HG03196 (cell line): ENCODE results near the gene TBCC.
"Not testable (repeated sequence)": the region's sequence is repeated elsewhere in the genome, so short reads cannot be mapped to it uniquely, and the experiment has no call there.

ENCODE experiments used
- ATAC-seq: cut with Tn5 transposase; IDR thresholded peaks from one replicate; pipeline ENCODE4 v1.9.1; 2021; ENCODE audit not compliant: unreplicated experiment

The TBCC gene

DNA sequence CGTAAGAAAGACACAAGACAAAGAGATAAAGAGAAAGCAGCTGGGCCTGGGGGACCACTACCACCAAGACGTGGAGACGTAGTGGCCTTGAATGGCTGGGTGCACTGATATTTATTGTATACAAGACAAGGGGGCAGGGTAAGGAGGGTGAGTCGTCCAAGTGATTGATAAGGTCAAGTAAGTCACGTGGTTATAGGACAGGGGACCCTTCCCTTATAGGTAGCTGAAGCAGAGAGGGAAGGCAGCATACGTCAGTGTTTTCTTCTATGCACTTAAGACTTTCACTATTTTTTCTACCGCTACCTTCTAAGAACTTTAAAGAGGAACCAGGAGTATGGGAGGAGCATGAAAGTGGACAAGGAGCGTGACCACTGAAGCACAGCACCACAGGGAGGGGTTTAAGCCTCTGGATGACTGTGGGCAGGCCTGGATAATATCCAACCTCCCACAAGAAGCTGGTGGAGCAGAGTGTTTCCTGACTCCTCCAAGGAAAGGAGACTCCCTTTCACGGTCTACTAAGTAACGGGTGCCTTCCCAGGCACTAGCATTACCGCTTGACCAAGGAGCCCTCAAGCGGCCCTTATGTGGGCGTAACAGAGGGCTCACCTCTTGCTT, 11.9 kb downstream of the TBCC start:
- not testable (repeated sequence) for ATAC-seq

- no peak for ATAC-seq
These were observed 16.2 kb downstream of the TBCC start for GRCh38 chr6:42729731-42730130.

DNA sequence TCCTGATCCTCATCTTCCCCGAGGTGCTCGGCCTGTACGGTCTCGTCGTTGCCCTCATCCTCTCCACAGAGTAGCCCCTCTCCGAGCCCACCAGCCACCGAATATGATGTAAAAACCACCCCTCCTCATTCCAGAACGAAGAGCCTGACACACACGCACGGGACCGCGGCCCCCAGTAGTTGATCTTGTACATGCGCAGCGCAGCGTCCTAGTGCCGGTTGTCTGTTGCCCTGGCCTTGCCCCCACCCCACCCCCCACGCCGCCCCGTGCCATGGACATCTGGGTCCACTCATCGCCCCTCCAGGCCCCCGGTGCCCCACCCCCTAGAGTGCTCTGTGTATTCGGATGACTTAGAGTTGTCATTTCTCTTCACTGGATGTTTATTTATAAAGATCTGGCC, 18.3 kb downstream of the TBCC start:
- no peak for ATAC-seq

- no peak for ATAC-seq
These were observed 18.8 kb downstream of the TBCC start for GRCh38 chr6:42727087-42727611.

DNA sequence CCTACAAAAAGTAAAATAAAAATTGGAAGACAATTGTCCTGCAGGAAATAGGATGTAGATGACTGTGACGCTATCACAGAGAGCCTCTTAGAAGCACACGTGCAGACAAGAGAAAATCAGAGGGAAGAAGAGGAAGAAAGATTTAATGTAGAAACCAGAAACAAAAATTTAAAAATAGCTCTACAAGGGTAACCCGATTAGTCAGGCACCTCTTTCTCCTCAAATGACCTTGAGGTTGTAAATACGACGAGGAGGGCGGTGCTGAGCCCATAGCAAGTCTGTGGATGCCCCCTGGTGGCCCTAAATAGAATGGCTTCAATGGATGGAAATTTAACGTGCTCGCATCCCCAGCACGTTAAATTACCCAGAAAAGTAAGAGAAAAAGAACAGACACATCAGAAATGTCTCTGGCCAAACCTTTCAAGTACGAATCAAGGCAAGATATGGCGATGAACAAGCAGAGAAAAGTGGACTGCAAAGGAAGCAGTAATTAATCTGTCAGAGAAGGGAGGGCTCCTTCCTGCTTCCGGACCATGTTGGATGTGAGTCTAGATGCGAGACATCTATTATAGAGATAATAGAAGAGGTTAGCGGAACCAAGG, 19.3 kb downstream of the TBCC start:
- peak; percentile 68 for ATAC-seq

DNA sequence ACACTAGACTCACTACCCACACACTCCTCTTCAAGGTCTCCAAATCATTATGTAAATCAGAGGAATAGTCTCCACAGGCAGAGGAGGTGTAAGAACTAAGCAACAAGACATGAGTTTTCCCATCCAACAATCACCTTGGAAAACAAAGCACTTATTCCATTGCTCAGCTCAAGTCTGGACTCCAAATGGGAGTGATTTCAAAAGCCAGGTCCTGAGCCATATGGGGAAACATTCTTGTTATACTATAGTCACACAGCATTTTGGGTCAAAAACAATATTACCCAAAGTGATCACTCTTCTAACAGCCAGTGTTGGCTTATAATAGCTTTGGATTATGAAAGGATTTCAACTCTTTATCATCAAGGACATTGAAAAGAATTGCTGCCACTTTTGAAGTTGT, 19.9 kb downstream of the TBCC start:
- ATAC-seq = no peak

- ATAC-seq = no peak
These were observed 21.1 kb downstream of the TBCC start for GRCh38 chr6:42724825-42725224.

- no peak for ATAC-seq
These were observed 23.4 kb downstream of the TBCC start, which contains the start of gene PRPH2 for GRCh38 chr6:42722497-42722896. TSS of gene PRPH2 (minus strand) at chr6:42722597. CDS start at chr6:42722334, 263 bp downstream.

DNA sequence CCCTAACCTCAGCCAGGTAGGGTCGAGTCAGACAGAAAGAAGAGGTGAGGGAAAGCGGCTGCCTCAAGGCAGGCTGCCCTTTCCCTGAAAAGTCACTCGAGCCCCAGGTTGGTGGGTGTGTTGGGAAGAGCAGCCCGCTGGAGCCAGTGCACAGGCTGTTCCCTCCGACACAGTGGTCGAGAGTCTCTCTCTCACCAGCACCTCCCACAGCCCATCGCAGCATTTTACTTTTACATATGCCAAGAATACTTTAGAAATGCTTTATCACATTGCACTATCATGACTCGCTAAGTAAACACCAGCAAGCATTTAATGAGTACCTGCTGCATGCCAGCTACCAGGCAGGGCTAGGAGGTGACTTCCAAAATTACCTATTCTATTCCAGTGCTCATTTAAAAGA, 25.2 kb downstream of the TBCC start:
- ATAC-seq = no peak

GRCh38 chr6:42715871-42716270, 30.0 kb downstream of the TBCC start:
- no peak for ATAC-seq

- no peak for ATAC-seq
These were observed 31.7 kb downstream of the TBCC start for GRCh38 chr6:42714098-42714761.

DNA sequence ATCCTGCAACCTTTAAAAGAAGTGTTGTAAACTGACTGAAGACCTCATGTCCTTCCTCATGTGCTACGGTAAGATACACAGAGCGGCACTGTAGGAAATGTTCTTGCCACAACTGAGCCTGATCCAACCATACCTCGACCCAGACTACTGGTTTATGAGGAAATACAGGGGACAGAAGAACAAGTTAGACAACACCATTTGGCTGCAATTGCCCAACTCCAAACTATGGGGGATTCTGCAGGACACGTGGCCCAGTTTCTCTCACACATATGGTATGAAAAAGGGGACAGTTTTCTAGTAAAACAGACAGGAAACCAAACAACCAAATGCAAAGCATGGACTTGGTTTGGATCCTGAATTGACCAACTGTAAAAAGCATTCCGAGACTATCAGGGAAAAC, 34.0 kb downstream of the TBCC start:
- ATAC-seq = no peak

DNA sequence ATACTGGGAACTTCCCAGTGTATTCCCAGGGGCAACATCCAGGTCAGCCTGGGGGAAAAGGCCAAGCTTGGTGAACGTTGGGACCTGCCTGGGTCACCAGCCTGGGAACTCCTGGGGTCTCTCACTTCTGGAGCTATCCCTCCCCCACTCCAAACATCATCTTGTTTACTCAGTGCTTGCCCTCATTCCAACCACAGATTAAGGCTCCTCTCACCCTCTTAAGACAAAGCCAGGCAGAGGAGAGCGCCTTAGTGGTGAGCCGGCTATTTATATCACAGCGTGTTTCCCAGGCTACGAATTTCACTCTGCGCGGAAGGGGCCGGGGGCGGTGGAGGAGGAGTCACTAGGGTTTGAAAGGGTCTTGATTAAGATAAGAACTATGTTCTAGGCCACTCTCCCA, 35.6 kb downstream of the TBCC start:
- no peak for ATAC-seq

DNA sequence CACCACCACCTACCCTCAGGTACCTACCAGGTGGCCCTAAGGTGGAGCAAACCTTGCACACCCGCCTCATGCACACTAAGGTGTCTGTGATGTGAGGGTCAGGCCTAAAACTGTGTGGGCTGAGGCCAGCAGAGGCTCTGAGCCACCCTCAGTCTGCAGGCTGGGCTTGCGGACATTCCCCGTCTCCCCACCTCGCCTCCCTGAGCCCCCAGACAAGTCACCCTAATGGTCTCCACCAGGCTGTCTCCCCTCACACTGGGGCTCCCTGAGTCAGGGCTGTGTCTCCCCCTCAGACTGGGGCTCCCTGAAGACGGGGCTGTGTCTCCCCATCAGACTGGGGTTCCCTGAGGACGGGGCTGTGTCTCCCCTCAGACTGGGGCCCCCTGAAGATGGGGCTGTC, 36.0 kb downstream of the TBCC start:
- ATAC-seq = no peak

GRCh38 chr6:42708096-42708495, 37.8 kb downstream of the TBCC start:
- ATAC-seq = no peak

GRCh38 chr6:42707595-42707994, 38.3 kb downstream of the TBCC start:
- no peak for ATAC-seq

DNA sequence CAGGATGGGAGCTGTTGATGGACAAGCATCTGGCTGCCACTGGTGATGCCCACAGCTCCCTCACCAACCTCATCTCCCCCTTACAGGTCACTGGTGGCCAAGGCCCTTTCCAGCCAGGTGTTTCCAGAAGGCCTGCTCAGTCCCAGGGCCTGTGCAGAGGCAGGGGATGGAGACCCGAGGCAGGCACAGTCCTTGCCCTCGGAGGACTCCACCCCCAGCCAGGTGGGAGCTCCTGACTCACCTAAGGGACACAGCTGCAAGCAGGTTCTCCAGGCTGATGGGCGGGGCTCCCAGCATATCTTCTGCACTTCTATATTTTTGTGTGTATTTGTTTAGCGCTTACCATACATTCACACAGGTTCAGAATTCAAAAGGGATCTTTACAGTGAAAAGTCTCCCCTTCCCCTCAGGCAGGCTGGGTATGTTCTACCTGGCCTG, 40.9 kb downstream of the TBCC start:
- ATAC-seq = no peak

DNA sequence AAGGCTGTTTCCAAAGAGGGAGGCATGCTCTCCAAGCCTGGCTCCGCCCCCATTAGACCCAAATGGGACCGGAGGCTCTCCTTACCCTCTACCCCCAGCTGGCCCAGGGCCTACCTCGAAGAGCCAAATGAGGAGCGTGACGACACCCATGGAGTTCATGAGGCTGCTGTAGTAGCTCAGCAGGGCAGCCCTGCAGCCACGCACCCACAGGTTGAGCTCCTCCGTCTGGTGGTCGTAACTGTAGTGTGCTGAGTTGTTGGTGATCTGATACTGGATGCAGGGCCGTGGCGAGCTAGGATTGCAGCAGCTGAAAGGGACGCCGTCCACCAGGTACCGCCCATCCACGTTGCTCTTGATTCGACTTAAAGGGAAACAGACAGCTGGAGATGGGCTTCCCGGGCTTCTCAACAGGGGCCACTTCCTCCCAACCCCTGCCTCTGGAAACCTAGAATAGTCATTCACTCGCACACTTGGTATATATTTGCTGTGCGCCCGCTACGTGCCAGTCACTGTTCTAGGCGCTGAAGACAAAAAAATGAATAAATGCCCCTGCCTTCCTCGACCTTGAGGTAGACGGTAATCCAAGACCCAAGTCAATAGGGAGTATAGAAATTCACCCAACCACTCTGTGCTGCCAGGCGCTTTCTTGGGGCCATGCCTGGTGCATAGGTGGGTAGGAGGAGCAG, 41.5 kb downstream of the TBCC start:
- no peak for ATAC-seq

- not testable (repeated sequence) for ATAC-seq
These were observed 43.1 kb downstream of the TBCC start for GRCh38 chr6:42702786-42703185.

GRCh38 chr6:42702200-42702599, 43.7 kb downstream of the TBCC start:
- ATAC-seq = no peak

- ATAC-seq = no peak
These were observed 47.7 kb downstream of the TBCC start for GRCh38 chr6:42698217-42698616.

- no peak for ATAC-seq
These were observed 48.6 kb downstream of the TBCC start for GRCh38 chr6:42697268-42697655.
